Heart left ventricle (tissue), 16 donors: Measurements from ENCODE around the gene AGR2. TPM values are rescaled to one million over a fixed set of nuclear protein-coding genes. Genes with fewer than 3 reads are reported as not detected.

ENCODE experiments used
- ATAC-seq, 4 donors: fragments of 200-7000 bp; cut with Tn5 transposase; one replicate each; pipeline ENCODE4 v1.9.1; 2020 to 2022; ENCODE audit warnings: moderate library complexity in 4 of 4, mild to moderate bottlenecking in 3 of 4, moderate number of reproducible peaks in 1 of 4
- DNase-seq, 5 donors: peaks; one replicate each; pipeline ENCODE4 v3.0.0-alpha.2; 2020
- H3K27ac ChIP-seq, 12 donors: fragments of 200-600 bp; sonication (generic) in 4 of 12; one replicate each; pipeline versions ENCODE4 v1.5.0 to v1.8.0; 2016 to 2022; ENCODE audit warnings: mild to moderate bottlenecking in 2 of 12
- H3K27me3 ChIP-seq, 9 donors: fragments of 200-600 bp; sonication (generic) in 2 of 9; one replicate each; pipeline versions ENCODE4 v1.5.1 to v1.8.0; 2016 to 2022; ENCODE audit warnings: mild to moderate bottlenecking in 3 of 9
- H3K36me3 ChIP-seq, 9 donors: fragments of 200-600 bp; sonication (generic) in 2 of 9; one replicate each; pipeline versions ENCODE4 v1.5.0 to v1.8.0; 2018 to 2022; ENCODE audit warnings: mild to moderate bottlenecking in 2 of 9
- H3K4me1 ChIP-seq, 12 donors: fragments of 200-600 bp; sonication (generic) in 4 of 12; one replicate each; pipeline versions ENCODE4 v1.5.0 to v1.8.0; 2016 to 2022; ENCODE audit warnings: mild to moderate bottlenecking in 3 of 12
- H3K4me3 ChIP-seq, 12 donors: fragments of 200-600 bp; sonication (generic) in 4 of 12; one replicate each; pipeline versions ENCODE4 v1.5.0 to v1.8.0; 2017 to 2022; ENCODE audit warnings: mild to moderate bottlenecking in 9 of 12, moderate library complexity in 4 of 12
- H3K9me3 ChIP-seq, 12 donors: fragments of 200-600 bp; sonication (generic) in 4 of 12; one replicate each; pipeline versions ENCODE4 v1.5.0 to v1.8.0; 2016 to 2022; ENCODE audit warnings: mild to moderate bottlenecking in 1 of 12
- CTCF ChIP-seq, 12 donors: fragments of 200-600 bp; sonication (generic) in 4 of 12; IDR thresholded peaks; one replicate each; pipeline versions ENCODE4 v1.5.0 to v1.8.0; 2018 to 2022; ENCODE audit warnings: antibody characterized with exemption in 12 of 12, mild to moderate bottlenecking in 5 of 12
- POLR2A ChIP-seq, 2 donors: fragments of 450-650 bp; IDR thresholded peaks; one replicate each; pipeline ENCODE4 v1.6.1; 2017; ENCODE audit warnings: antibody characterized with exemption in 2 of 2, mild to moderate bottlenecking in 2 of 2, moderate library complexity in 2 of 2
- WGBS, 4 donors: extraction: QIAGEN DNeasy Blood & Tissue Kit in 2 of 4; methylation state at CpG; one replicate each; pipeline versions ENCODE4 v1.1.5 to v1.1.7; 2013 to 2018; 5-methylcytosine and 5-hydroxymethylcytosine counted together
- intact Hi-C, 10 donors: fragments of 100-400 bp; cut with DNase I; formaldehyde crosslinking; loops; one replicate each; pipeline versions ENCODE4 v1.11.1 to v1.14.2; 2022
- polyA plus RNA-seq, 2 donors: library from polyadenylated mRNA; stranded (reverse); fragments of 200-250 nt; gene quantifications; one replicate each; pipeline ENCODE4 v1.2.3, GENCODE V29; 2013
- total RNA-seq, 9 donors: library from RNA; depleted of rRNA in 2 of 9; stranded (reverse); fragments of >200 nt in 2 of 9; fragmentation: NEBNext Ultra II Directional in 3 of 9; extraction: Animal tissue kit (Norgen Biotek cat#: 25700) in 3 of 9; gene quantifications; one replicate each; pipeline versions ENCODE4 v1.1.0 to v1.2.4, GENCODE V29; 2016 to 2023
- donor health status: ischemic (EF 13 %, LVEDD 7.1; RV severe dilation, severe dysfunction).
- donor health status: healthy with polysubstance abuse.
- donor health status: DM: no; HTN: yes; CAD: no.
- donor health status: DM: no; HTN: no; CAD: no.
- donor health status: ischemic (EF 25% LVEDD 6.9; RV normal size, moderate dysfunction).
- donor health status: ischemic (EF 25% LVEDD 5.7; RV mildly dilated, moderate dysfunction).
- donor health status: healthy.
- donor health status: DM: yes; HTN: yes; CAD: no.
- donor health status: ischemic (EF 35%, LVEDD 5.7; RV mildly dilated, moderate dysfunction).
- donor health status: nonischemic (EF 11% LVEDD 7.7; RV severe dilation, severe dysfunction).
- donor health status: DM: yes; HTN: yes; CAD: no.
- donor health status: PGD.
- donor health status: ischemic (EF 29% LVEDD 5.4; RV normal size, mild dysfunction).
- donor health status: nonischemic (EF 23%, LVEDD 6.1; RV moderate dilation, normal function).

AGR2 gene
- total and polyA plus RNA-seq, 11 donors, result 0.37 TPM; not detected in 10

GRCh38 chr7:16849296-16850148 lies 44.7 kb upstream of the AGR2 start:
- no peak for DNase-seq
- Histone ChIP-seq H3K27me3 (no peaks in the 10 kb centered on the region), H3K27ac (no peak overlapping the region), H3K4me1 (peaks cover 0 to 5% (median 0%) of the 10 kb centered on the region in 12 donors), H3K9me3 (no peaks in the 10 kb centered on the region), H3K36me3 (no peaks in the 10 kb centered on the region), H3K4me3 (no peak overlapping the region)
- no peak for ATAC-seq
- intact Hi-C loops, result no loop called here
- TF ChIP-seq POLR2A (IDR thresholded peaks at IDR 0.05) (no peak), CTCF (IDR thresholded peaks at IDR 0.05) (no peak)
- 83 to 94% (median 90%) methylated on average over 12 of the region's 12 CpGs for WGBS, 4 donors

GRCh38 chr7:16847381-16847860 lies 42.6 kb upstream of the AGR2 start:
- intact Hi-C loops, result no loop called here

DNA sequence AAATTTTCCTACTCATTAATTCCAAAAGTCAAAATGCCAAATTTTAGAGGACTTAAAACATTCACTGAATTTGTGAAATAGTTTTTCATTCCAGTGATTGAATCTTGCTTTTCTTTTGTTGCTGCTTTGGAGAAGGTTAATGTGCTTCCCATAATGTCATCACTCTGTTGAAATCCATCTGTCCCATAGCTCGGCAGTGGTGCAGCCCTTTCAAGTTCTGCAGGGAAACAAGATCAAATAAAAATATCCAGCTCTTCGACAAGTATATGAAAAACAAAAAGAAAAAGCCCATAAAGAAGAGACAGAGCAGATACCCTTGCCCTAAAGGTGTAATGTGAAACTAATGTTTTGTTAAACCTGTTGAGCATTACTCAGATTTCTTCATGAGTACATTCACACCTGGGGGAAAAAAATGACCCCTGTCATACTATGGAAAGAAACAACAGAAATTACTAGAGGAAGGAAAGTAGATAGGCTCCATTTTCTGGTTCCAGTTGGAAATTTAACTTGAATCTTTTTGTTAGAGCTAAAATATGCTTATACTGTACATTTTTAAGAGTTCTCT lies 41.9 kb upstream of the AGR2 start:
- ATAC-seq, result no peak
- no peaks in the 10 kb centered on the region for H3K27me3 ChIP-seq
- WGBS, 4 donors, result 69 to 76% (median 73%) methylated on average over 2 of the region's 2 CpGs
- intact Hi-C loops, result no loop called here
- no peaks in the 10 kb centered on the region for H3K9me3 ChIP-seq
- no peak overlapping the region for H3K4me3 ChIP-seq
- no peak for TF ChIP-seq POLR2A (IDR thresholded peaks at IDR 0.05)
- no peak for TF ChIP-seq CTCF (IDR thresholded peaks at IDR 0.05)
- no peaks in the 10 kb centered on the region for H3K36me3 ChIP-seq
- DNase-seq, result no peak
- H3K27ac ChIP-seq, result no peak overlapping the region
- H3K4me1 ChIP-seq, result peaks cover 0 to 2% (median 0%) of the 10 kb centered on the region in 12 donors

More at GRCh38 chr7:16847381-16847860, 42.6 kb upstream of the AGR2 start:
- peak in 1 of 4 donors; percentile 26 for ATAC-seq
- 67 to 73% (median 70%) methylated on average over 6 of the region's 6 CpGs for WGBS, 4 donors
- no peak overlapping the region for H3K27ac ChIP-seq
- TF ChIP-seq POLR2A (IDR thresholded peaks at IDR 0.05) (no peak), CTCF (IDR thresholded peaks at IDR 0.05) (no peak)
- H3K36me3 ChIP-seq, result no peaks in the 10 kb centered on the region
- no peaks in the 10 kb centered on the region for H3K27me3 ChIP-seq
- peaks cover 0 to 5% (median 0%) of the 10 kb centered on the region in 12 donors for H3K4me1 ChIP-seq
- H3K4me3 ChIP-seq, result no peak overlapping the region
- no peak for DNase-seq
- no peaks in the 10 kb centered on the region for H3K9me3 ChIP-seq

- DNase-seq (no peak), ATAC-seq (no peak)
- Histone ChIP-seq H3K27ac (no peak overlapping the region), H3K36me3 (no peaks in the 10 kb centered on the region), H3K9me3 (no peaks in the 10 kb centered on the region), H3K27me3 (no peaks in the 10 kb centered on the region), H3K4me3 (no peak overlapping the region), H3K4me1 (peaks cover 0 to 4% (median 0%) of the 10 kb centered on the region in 12 donors)
- no peak for TF ChIP-seq CTCF (IDR thresholded peaks at IDR 0.05)
- no peak for TF ChIP-seq POLR2A (IDR thresholded peaks at IDR 0.05)
- intact Hi-C loops, result no loop called here
These were observed 40.9 kb upstream of the AGR2 start for GRCh38 chr7:16845746-16846145.
